ENCODE results near the gene GPSM3.
"Not testable (repeated sequence)": the region's sequence is repeated elsewhere in the genome, so short reads cannot be mapped to it uniquely, and the experiment has no call there.

GPSM3 gene

GRCh38 chr6:32213649-32214048, 21.2 kb upstream of the GPSM3 start:
- TF ChIP-seq ZFX (IDR thresholded peaks at IDR 0.05; ENCODE audit: borderline replicate concordance) = no peak
- no peak for TF ChIP-seq CTCF (IDR thresholded peaks at IDR 0.05)
- H3K27ac ChIP-seq = no peak overlapping the region

- no peak overlapping the region for H3K27ac ChIP-seq
- no peak for TF ChIP-seq CTCF (IDR thresholded peaks at IDR 0.05)
- no peak for TF ChIP-seq ZFX (IDR thresholded peaks at IDR 0.05; ENCODE audit: borderline replicate concordance)
These were observed 19.8 kb upstream of the GPSM3 start for GRCh38 chr6:32212076-32212760.

GRCh38 chr6:32211432-32211831, 19.0 kb upstream of the GPSM3 start:
- H3K27ac ChIP-seq = not testable (repeated sequence)

- TF ChIP-seq CTCF (IDR thresholded peaks at IDR 0.05) (no peak), ZFX (IDR thresholded peaks at IDR 0.05; ENCODE audit: borderline replicate concordance) (no peak)
- H3K27ac ChIP-seq = no peak overlapping the region
These were observed 17.8 kb upstream of the GPSM3 start for GRCh38 chr6:32210191-32210601.

GRCh38 chr6:32208996-32209395, 16.6 kb upstream of the GPSM3 start:
- TF ChIP-seq ZFX (IDR thresholded peaks at IDR 0.05; ENCODE audit: borderline replicate concordance) (no peak), CTCF (IDR thresholded peaks at IDR 0.05) (no peak)
- H3K27ac ChIP-seq = no peak overlapping the region

GRCh38 chr6:32204268-32204715, 11.8 kb upstream of the GPSM3 start:
- TF ChIP-seq CTCF (IDR thresholded peaks at IDR 0.05) (no peak), ZFX (IDR thresholded peaks at IDR 0.05; ENCODE audit: borderline replicate concordance) (no peak)

GRCh38 chr6:32203426-32204267, 11.2 kb upstream of the GPSM3 start:
- TF ChIP-seq ZFX (IDR thresholded peaks at IDR 0.05; ENCODE audit: borderline replicate concordance) (no peak), CTCF (IDR thresholded peaks at IDR 0.05) (no peak)
- no peak overlapping the region for H3K27ac ChIP-seq

More at GRCh38 chr6:32204268-32204715, 11.8 kb upstream of the GPSM3 start:
- H3K27ac ChIP-seq = no peak overlapping the region
